H9 (cell line): ENCODE measurements around the gene SDHAF2. TPM values are rescaled to one million over a fixed set of nuclear protein-coding genes. Genes with fewer than 3 reads are reported as not detected.

Experiments used
- DNase-seq: peaks from one replicate; pipeline ENCODE4 v3.0.0-alpha.2; 2017
- H2AFZ ChIP-seq: one replicate; pipeline ENCODE4 v1.6.1; 2013; ENCODE audit warnings: mild to moderate bottlenecking, low read length, control low read depth, moderate library complexity
- H2AK5ac ChIP-seq: 2 replicates; pipeline ENCODE4 v1.6.1; 2013; ENCODE audit warnings: low read length, control low read depth, mixed read lengths; ENCODE audit not compliant: insufficient read length
- H2BK120ac ChIP-seq: one replicate; pipeline ENCODE4 v1.6.1; 2013; ENCODE audit warnings: low read depth, mild to moderate bottlenecking, low read length, control low read depth, inconsistent platforms; ENCODE audit not compliant: poor library complexity, severe bottlenecking
- H2BK12ac ChIP-seq: 2 replicates; pipeline ENCODE4 v1.6.1; 2013; ENCODE audit warnings: low read length, control low read depth, mixed read lengths, low read depth; ENCODE audit not compliant: insufficient read length
- H2BK15ac ChIP-seq: 2 replicates; pipeline ENCODE4 v1.6.1; 2013; ENCODE audit warnings: low read depth, low read length, control low read depth
- H2BK20ac ChIP-seq: one replicate; pipeline ENCODE4 v1.6.1; 2013; ENCODE audit warnings: low read depth, mild to moderate bottlenecking, low read length, control low read depth, inconsistent platforms; ENCODE audit not compliant: poor library complexity, severe bottlenecking
- H2BK5ac ChIP-seq: 2 replicates; pipeline ENCODE4 v1.6.1; 2013; ENCODE audit warnings: low read length, control low read depth, mixed read lengths; ENCODE audit not compliant: insufficient read length
- H3K14ac ChIP-seq: 2 replicates; pipeline ENCODE4 v1.6.1; 2013; ENCODE audit warnings: low read length, control low read depth; ENCODE audit not compliant: insufficient read depth
- H3K18ac ChIP-seq: 2 replicates; pipeline ENCODE4 v1.6.1; 2013; ENCODE audit warnings: low read depth, mild to moderate bottlenecking, mixed read lengths, low read length, control low read depth; ENCODE audit not compliant: insufficient read length
- H3K23ac ChIP-seq: 2 replicates; pipeline ENCODE4 v1.6.1; 2013; ENCODE audit warnings: low read length, control low read depth, mixed read lengths, low read depth; ENCODE audit not compliant: insufficient read length
- H3K23me2 ChIP-seq: 2 replicates; pipeline ENCODE4 v1.6.1; 2013; ENCODE audit warnings: low read depth, mild to moderate bottlenecking, mixed read lengths, low read length, control low read depth; ENCODE audit not compliant: insufficient read length, poor library complexity, severe bottlenecking
- H3K27ac ChIP-seq: 2 replicates; pipeline ENCODE4 v1.5.1; 2013; ENCODE audit warnings: low read length, control low read depth, mixed read lengths, low read depth; ENCODE audit not compliant: insufficient read length
- H3K27me3 ChIP-seq: 2 replicates; pipeline ENCODE4 v1.6.1; 2013; ENCODE audit warnings: low read length, control low read depth, inconsistent platforms; ENCODE audit not compliant: insufficient read depth
- H3K4ac ChIP-seq: 2 replicates; pipeline ENCODE4 v1.6.1; 2013; ENCODE audit warnings: low read depth, mild to moderate bottlenecking, control low read depth, inconsistent platforms, low read length, moderate library complexity
- H3K4me1 ChIP-seq: 2 replicates; pipeline ENCODE4 v1.6.1; 2013; ENCODE audit warnings: low read length, control low read depth, inconsistent platforms; ENCODE audit not compliant: insufficient read depth
- H3K4me2 ChIP-seq: 2 replicates; pipeline ENCODE4 v1.6.1; 2013; ENCODE audit warnings: low read length, control low read depth, mixed read lengths; ENCODE audit not compliant: insufficient read length, insufficient read depth
- H3K56ac ChIP-seq: 2 replicates; pipeline ENCODE4 v1.6.1; 2013; ENCODE audit warnings: low read depth, mild to moderate bottlenecking, mixed read lengths, low read length, control low read depth; ENCODE audit not compliant: insufficient read length
- H3K79me1 ChIP-seq: 2 replicates; pipeline ENCODE4 v1.6.1; 2013; ENCODE audit warnings: low read depth, mild to moderate bottlenecking, moderate library complexity, low read length, control low read depth, inconsistent platforms; ENCODE audit not compliant: insufficient read depth, poor library complexity, severe bottlenecking
- H3K79me2 ChIP-seq: 2 replicates; pipeline ENCODE4 v1.6.1; 2013; ENCODE audit warnings: low read length, control low read depth, inconsistent platforms; ENCODE audit not compliant: insufficient read depth
- H3K9ac ChIP-seq: 2 replicates; pipeline ENCODE4 v1.6.1; 2013; ENCODE audit warnings: low read length, control low read depth, mixed read lengths; ENCODE audit not compliant: insufficient read length; ENCODE audit errors: extremely low read depth
- H3K9me3 ChIP-seq: one replicate; pipeline ENCODE4 v1.6.1; 2013; ENCODE audit warnings: low read depth, low read length, inconsistent platforms; ENCODE audit not compliant: control insufficient read depth
- H3T11ph ChIP-seq: one replicate; pipeline ENCODE4 v1.6.1; 2013; ENCODE audit warnings: mild to moderate bottlenecking, low read length, control low read depth, inconsistent platforms
- H4K20me1 ChIP-seq: one replicate; pipeline ENCODE4 v1.6.1; 2013; ENCODE audit not compliant: control insufficient read depth, insufficient read length, insufficient read depth
- H4K5ac ChIP-seq: 2 replicates; pipeline ENCODE4 v1.6.1; 2013; ENCODE audit warnings: low read depth, mild to moderate bottlenecking, mixed read lengths, low read length, control low read depth; ENCODE audit not compliant: insufficient read length
- H4K8ac ChIP-seq: replicated peaks from 2 replicates; pipeline ENCODE4 v1.6.1; 2013; ENCODE audit warnings: low read length, control low read depth, mixed read lengths, low read depth; ENCODE audit not compliant: insufficient read length
- H4K91ac ChIP-seq: 2 replicates; pipeline ENCODE4 v1.6.1; 2013; ENCODE audit warnings: low read depth, mild to moderate bottlenecking, moderate library complexity, mixed read lengths, low read length, control low read depth; ENCODE audit not compliant: insufficient read length
- H3K27ac Mint-ChIP-seq, 3 experiments: 2 replicates in 2 of 3; 3 replicates in 1 of 3; pipeline ENCODE4 v1.8.0; 2020 to 2021; ENCODE audit warnings: mixed read lengths in 3 of 3, mild to moderate bottlenecking in 1 of 3, moderate library complexity in 1 of 3
- H3K27me3 Mint-ChIP-seq: 2 replicates; pipeline ENCODE4 v1.8.0; 2021; ENCODE audit warnings: low read depth, mild to moderate bottlenecking, moderate library complexity, mixed read lengths
- H3K36me3 Mint-ChIP-seq, 3 experiments: 2 replicates in 2 of 3; 3 replicates in 1 of 3; pipeline ENCODE4 v1.8.0; 2020 to 2021; ENCODE audit warnings: low read depth in 3 of 3, mixed read lengths in 3 of 3; ENCODE audit not compliant: insufficient read depth in 1 of 3
- H3K4me1 Mint-ChIP-seq, 2 experiments: 2 replicates each; pipeline ENCODE4 v1.8.0; 2020; ENCODE audit warnings: mixed read lengths in 2 of 2
- H3K4me3 Mint-ChIP-seq, 2 experiments: 2 replicates in 1 of 2; 3 replicates in 1 of 2; pipeline ENCODE4 v1.8.0; 2020 to 2021; ENCODE audit warnings: mild to moderate bottlenecking in 2 of 2, mixed read lengths in 2 of 2, moderate library complexity in 1 of 2
- H3K9me3 Mint-ChIP-seq, 2 experiments: 2 replicates in 1 of 2; 3 replicates in 1 of 2; pipeline ENCODE4 v1.8.0; 2020; ENCODE audit warnings: mild to moderate bottlenecking in 2 of 2, mixed read lengths in 2 of 2, moderate library complexity in 1 of 2
- WGBS: extraction: QIAGEN DNeasy Blood & Tissue Kit; methylation state at CpG from one replicate; pipeline ENCODE4 v1.1.7; 2013; ENCODE audit warnings: missing lambda C conversion rate, low lambda C conversion rate, mixed read lengths; ENCODE audit not compliant: insufficient read length; ENCODE audit errors: extremely low coverage; 5-methylcytosine and 5-hydroxymethylcytosine counted together
- total RNA-seq: library from RNA; stranded (reverse); gene quantifications from 2 replicates; pipeline ENCODE4 v1.2.1, GENCODE V29; 2021
- TF ChIP-seq, protein P1 (sequence below): fragments of 200-600 bp; sonication (generic); conservative IDR thresholded peaks from 3 replicates; pipeline ENCODE4 v1.8.0; 2021; ENCODE audit warnings: antibody characterized with exemption, mild to moderate bottlenecking

Gene SDHAF2
- total RNA-seq, 1 experiment from 2014 or later, result 41.8 TPM

DNA sequence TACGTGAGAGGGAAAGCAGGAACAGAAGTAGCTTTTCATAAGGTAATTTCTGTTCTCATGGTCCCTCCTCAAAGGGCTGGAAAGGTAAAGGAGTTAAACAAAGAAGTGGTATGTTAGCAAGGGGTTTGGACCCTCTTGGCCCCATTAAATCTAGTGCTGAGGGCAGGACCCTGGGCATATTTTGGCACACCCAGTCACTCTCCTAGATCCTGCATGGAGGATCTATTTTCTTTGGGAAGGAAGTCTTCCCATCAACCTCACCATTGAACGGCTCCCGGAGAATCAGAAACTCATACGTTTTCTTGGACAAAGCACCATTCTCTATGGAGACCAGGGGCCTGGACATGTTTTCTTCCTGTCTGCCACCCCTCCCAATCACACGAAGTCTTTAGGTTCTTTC, 25.8 kb upstream of the SDHAF2 start:
- no peak overlapping the region for H2BK20ac ChIP-seq
- H3K27ac ChIP-seq, result no peak overlapping the region
- TF ChIP-seq, protein P1, sequence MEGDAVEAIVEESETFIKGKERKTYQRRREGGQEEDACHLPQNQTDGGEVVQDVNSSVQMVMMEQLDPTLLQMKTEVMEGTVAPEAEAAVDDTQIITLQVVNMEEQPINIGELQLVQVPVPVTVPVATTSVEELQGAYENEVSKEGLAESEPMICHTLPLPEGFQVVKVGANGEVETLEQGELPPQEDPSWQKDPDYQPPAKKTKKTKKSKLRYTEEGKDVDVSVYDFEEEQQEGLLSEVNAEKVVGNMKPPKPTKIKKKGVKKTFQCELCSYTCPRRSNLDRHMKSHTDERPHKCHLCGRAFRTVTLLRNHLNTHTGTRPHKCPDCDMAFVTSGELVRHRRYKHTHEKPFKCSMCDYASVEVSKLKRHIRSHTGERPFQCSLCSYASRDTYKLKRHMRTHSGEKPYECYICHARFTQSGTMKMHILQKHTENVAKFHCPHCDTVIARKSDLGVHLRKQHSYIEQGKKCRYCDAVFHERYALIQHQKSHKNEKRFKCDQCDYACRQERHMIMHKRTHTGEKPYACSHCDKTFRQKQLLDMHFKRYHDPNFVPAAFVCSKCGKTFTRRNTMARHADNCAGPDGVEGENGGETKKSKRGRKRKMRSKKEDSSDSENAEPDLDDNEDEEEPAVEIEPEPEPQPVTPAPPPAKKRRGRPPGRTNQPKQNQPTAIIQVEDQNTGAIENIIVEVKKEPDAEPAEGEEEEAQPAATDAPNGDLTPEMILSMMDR, result no peak
- no CpG with 5 or more reads among the region's 5 CpGs for whole genome bisulfite sequencing
- no peaks in the 10 kb centered on the region for H3K79me2 ChIP-seq
- H3K4me1 ChIP-seq, result no peaks in the 10 kb centered on the region
- no peaks in the 10 kb centered on the region for H3K27me3 Mint-ChIP-seq
- no peaks in the 10 kb centered on the region for H4K20me1 ChIP-seq
- H3K18ac ChIP-seq, result no peak overlapping the region
- no peak overlapping the region for H2AFZ ChIP-seq
- no peaks in the 10 kb centered on the region for H3K79me1 ChIP-seq
- no peak overlapping the region for H2BK12ac ChIP-seq
- no peak for DNase-seq
- H2BK5ac ChIP-seq, result no peak overlapping the region
- no peak overlapping the region for H3K27ac Mint-ChIP-seq
- no peak overlapping the region for H4K8ac ChIP-seq
- no peaks in the 10 kb centered on the region for H3K23me2 ChIP-seq
- no peak overlapping the region for H3K4me3 Mint-ChIP-seq
- no peaks in the 10 kb centered on the region for H3K9me3 Mint-ChIP-seq
- no peak overlapping the region for H4K91ac ChIP-seq
- H3K4me1 Mint-ChIP-seq, result no peaks in the 10 kb centered on the region
- no peak overlapping the region for H3T11ph ChIP-seq
- H3K23ac ChIP-seq, result no peak overlapping the region
- no peak overlapping the region for H2AK5ac ChIP-seq
- peaks cover 24 to 65% (median 62%) of the 10 kb centered on the region in 3 experiments for H3K36me3 Mint-ChIP-seq
- H3K9me3 ChIP-seq, result no peaks in the 10 kb centered on the region
- H3K9ac ChIP-seq, result no peak overlapping the region
- H3K27me3 ChIP-seq, result no peaks in the 10 kb centered on the region
- H3K14ac ChIP-seq, result no peak overlapping the region
- no peak overlapping the region for H2BK15ac ChIP-seq
- no peak overlapping the region for H3K56ac ChIP-seq
- no peak overlapping the region for H4K5ac ChIP-seq
- H3K4me2 ChIP-seq, result no peak overlapping the region
- H2BK120ac ChIP-seq, result no peak overlapping the region
- H3K4ac ChIP-seq, result no peak overlapping the region
